Sigmoid colon (tissue), 7 donors: Measurements from ENCODE around the gene DAPK1. TPM values are rescaled to one million over a fixed set of nuclear protein-coding genes. Genes with fewer than 3 reads are reported as not detected.

Source experiments
- DNase-seq: peaks from one replicate; pipeline ENCODE4 v3.0.0-alpha.2; 2019
- H3K27ac ChIP-seq, 4 donors: fragments of 200-600 bp; sonication (generic); one replicate each; pipeline ENCODE4 v1.5.1; 2016 to 2019; ENCODE audit warnings: mild to moderate bottlenecking in 1 of 4
- H3K27me3 ChIP-seq, 3 donors: fragments of 200-600 bp; sonication (generic); one replicate each; pipeline ENCODE4 v1.5.1; 2019; ENCODE audit warnings: mild to moderate bottlenecking in 1 of 3
- H3K36me3 ChIP-seq, 4 donors: fragments of 200-600 bp; sonication (generic); one replicate each; pipeline ENCODE4 v1.5.1; 2016 to 2019
- H3K4me1 ChIP-seq, 4 donors: fragments of 200-600 bp; sonication (generic); one replicate each; pipeline ENCODE4 v1.5.1; 2017 to 2019
- H3K4me3 ChIP-seq, 4 donors: fragments of 200-600 bp; sonication (generic); one replicate each; pipeline ENCODE4 v1.5.1; 2017 to 2019; ENCODE audit warnings: mild to moderate bottlenecking in 2 of 4, moderate library complexity in 1 of 4
- H3K9me3 ChIP-seq, 4 donors: fragments of 200-600 bp in 3 of 4; sonication (generic) in 3 of 4; one replicate each; pipeline versions ENCODE4 v1.5.1 to v1.6.1; 2013 to 2019
- CTCF ChIP-seq, 4 experiments: fragments of 450-650 bp in 3 of 4; fragments of 200-600 bp in 1 of 4; IDR thresholded peaks; one replicate each; pipeline ENCODE4 v1.5.1; 2016 to 2019; ENCODE audit warnings: antibody characterized with exemption in 4 of 4, mild to moderate bottlenecking in 3 of 4, moderate library complexity in 2 of 4
- EP300 ChIP-seq, 4 donors: sonication (generic); formaldehyde crosslinking; IDR thresholded peaks; one replicate each; pipeline ENCODE4 v1.6.1; 2017; ENCODE audit warnings: antibody characterized with exemption in 4 of 4
- POLR2A ChIP-seq, 2 donors: fragments of 450-650 bp; IDR thresholded peaks; one replicate each; pipeline ENCODE4 v1.6.1; 2016; ENCODE audit warnings: antibody characterized with exemption in 2 of 2, mild to moderate bottlenecking in 2 of 2, moderate library complexity in 2 of 2
- POLR2AphosphoS5 ChIP-seq, 4 donors: sonication (generic); formaldehyde crosslinking; IDR thresholded peaks; one replicate each; pipeline ENCODE4 v1.6.1; 2017; ENCODE audit warnings: antibody characterized with exemption in 4 of 4
- WGBS, 2 donors: extraction: QIAGEN DNeasy Blood & Tissue Kit; methylation state at CpG; one replicate each; pipeline ENCODE4 v1.1.7; 2013; 5-methylcytosine and 5-hydroxymethylcytosine counted together
- intact Hi-C: fragments of 100-400 bp; cut with DNase I; formaldehyde crosslinking; loops from one replicate; pipeline ENCODE4 v1.15.1; 2023
- polyA plus RNA-seq, 3 donors: library from polyadenylated mRNA; stranded (reverse); fragments of 200-250 nt; gene quantifications; one replicate each; pipeline ENCODE4 v1.2.3, GENCODE V29; 2013
- total RNA-seq, 4 donors: library from RNA; depleted of rRNA; stranded (reverse); fragments of >200 nt; gene quantifications; one replicate each; pipeline ENCODE4 v1.1.0, GENCODE V29; 2016
- donor health status: healthy with polysubstance abuse.
- donor health status: Bipolar disorder and iron deficiency.
- donor health status: healthy.

Gene DAPK1
- total and polyA plus RNA-seq, 7 donors = 4.8 to 92.5 (median 78.1) TPM

DNA sequence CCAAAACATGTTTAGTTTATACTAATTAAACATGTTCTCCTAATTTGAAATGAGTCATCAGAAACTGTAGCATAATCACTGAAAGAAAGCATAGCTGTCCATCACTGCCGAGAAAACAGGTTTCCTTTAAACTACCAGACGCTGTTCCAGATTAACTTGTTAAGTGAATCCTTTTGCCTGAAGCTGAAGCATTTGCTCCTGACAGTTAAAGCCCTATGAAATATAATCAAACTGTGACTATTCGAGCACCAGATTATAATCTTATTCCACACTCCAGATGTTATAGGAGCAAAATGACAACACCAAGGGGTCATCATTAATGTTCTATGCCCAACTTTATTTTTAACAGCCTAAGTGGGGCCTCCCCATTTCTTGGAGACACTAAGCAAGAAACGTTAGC is 142.3 kb downstream of the DAPK1 start:
- Histone ChIP-seq H3K9me3 (no peaks in the 10 kb centered on the region), H3K4me3 (no peak overlapping the region), H3K36me3 (peaks cover 0 to 23% (median 3%) of the 10 kb centered on the region in 4 donors), H3K27ac (peak overlapping the region; percentile 49 to 72 (median 62)), H3K27me3 (no peaks in the 10 kb centered on the region), H3K4me1 (peaks cover 0 to 44% (median 31%) of the 10 kb centered on the region in 4 donors)
- WGBS, 2 donors = 81 to 89% methylated on average over 4 of the region's 4 CpGs
- no peak for TF ChIP-seq EP300 (IDR thresholded peaks at IDR 0.05)
- TF ChIP-seq POLR2AphosphoS5 (IDR thresholded peaks at IDR 0.05) = no peak
- TF ChIP-seq CTCF (IDR thresholded peaks at IDR 0.05) = no peak
- TF ChIP-seq POLR2A (IDR thresholded peaks at IDR 0.05) = no peak
- DNase-seq = no peak
- intact Hi-C loops = no loop called here

DNA sequence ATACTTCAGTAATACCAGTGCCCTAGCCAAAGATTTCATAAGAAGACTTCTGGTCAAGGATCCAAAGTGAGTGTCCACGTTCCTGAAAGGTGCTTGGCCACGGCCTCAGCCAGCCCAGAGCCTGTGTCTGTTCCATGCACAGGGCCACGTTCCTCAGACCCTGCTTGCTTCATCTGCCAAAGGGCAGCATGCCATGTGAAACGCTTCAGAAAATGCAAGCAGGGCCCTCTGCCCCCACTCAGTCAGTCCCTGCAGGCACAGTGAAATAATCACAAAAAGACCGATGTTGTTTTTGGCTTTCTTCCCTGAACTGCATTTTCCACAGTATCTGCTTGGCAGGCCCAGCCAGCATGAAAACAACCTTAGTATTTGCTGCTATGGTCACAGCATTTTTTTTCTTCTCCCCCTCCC is 142.7 kb downstream of the DAPK1 start:
- intact Hi-C loops = no loop called here
- Histone ChIP-seq H3K36me3 (peaks cover 0 to 23% (median 2%) of the 10 kb centered on the region in 4 donors), H3K4me3 (no peak overlapping the region), H3K4me1 (peaks cover 0 to 44% (median 31%) of the 10 kb centered on the region in 4 donors), H3K9me3 (no peaks in the 10 kb centered on the region), H3K27me3 (no peaks in the 10 kb centered on the region), H3K27ac (peak overlapping the region; percentile 49 to 72 (median 62))
- TF ChIP-seq POLR2AphosphoS5 (IDR thresholded peaks at IDR 0.05) = no peak
- TF ChIP-seq POLR2A (IDR thresholded peaks at IDR 0.05) = no peak
- no peak for TF ChIP-seq EP300 (IDR thresholded peaks at IDR 0.05)
- no peak for TF ChIP-seq CTCF (IDR thresholded peaks at IDR 0.05)
- 65 to 74% methylated on average over 5 of the region's 5 CpGs for whole genome bisulfite sequencing, 2 donors
- DNase-seq = no peak

GRCh38 chr9:87641067-87641466 is 143.4 kb downstream of the DAPK1 start:
- H3K4me1 ChIP-seq = peaks cover 0 to 44% (median 31%) of the 10 kb centered on the region in 4 donors
- 95% methylated on average over 3 of the region's 3 CpGs for WGBS, 2 donors

GRCh38 chr9:87642330-87643106 is 144.9 kb downstream of the DAPK1 start:
- no peak for DNase-seq
- TF ChIP-seq EP300 (IDR thresholded peaks at IDR 0.05) (no peak), POLR2AphosphoS5 (IDR thresholded peaks at IDR 0.05) (no peak), CTCF (IDR thresholded peaks at IDR 0.05) (no peak), POLR2A (IDR thresholded peaks at IDR 0.05) (no peak)
- no peak overlapping the region for H3K4me3 ChIP-seq
- H3K27ac ChIP-seq = peak overlapping the region; percentile 51 to 62 (median 55)
- 67 to 86% methylated on average over 6 of the region's 6 CpGs for WGBS, 2 donors
- no peaks in the 10 kb centered on the region for H3K9me3 ChIP-seq
- peaks cover 0 to 44% (median 12%) of the 10 kb centered on the region in 4 donors for H3K36me3 ChIP-seq
- H3K27me3 ChIP-seq = no peaks in the 10 kb centered on the region
- intact Hi-C loops = no loop called here
- H3K4me1 ChIP-seq = peaks cover 0 to 44% (median 31%) of the 10 kb centered on the region in 4 donors

More at GRCh38 chr9:87641067-87641466, 143.4 kb downstream of the DAPK1 start:
- Histone ChIP-seq H3K4me3 (no peak overlapping the region), H3K27ac (peak overlapping the region in 3 of 4 donors; percentile 60 to 72 (median 63)), H3K9me3 (no peaks in the 10 kb centered on the region), H3K36me3 (peaks cover 0 to 29% (median 4%) of the 10 kb centered on the region in 4 donors), H3K27me3 (no peaks in the 10 kb centered on the region)
- intact Hi-C loops = no loop called here
- DNase-seq = no peak
- no peak for TF ChIP-seq CTCF (IDR thresholded peaks at IDR 0.05)
- TF ChIP-seq POLR2AphosphoS5 (IDR thresholded peaks at IDR 0.05) = no peak
- TF ChIP-seq EP300 (IDR thresholded peaks at IDR 0.05) = no peak
- no peak for TF ChIP-seq POLR2A (IDR thresholded peaks at IDR 0.05)
